LoVo (cell line): ENCODE measurements around the gene TLDC2.
"Not testable (repeated sequence)": the region's sequence is repeated elsewhere in the genome, so short reads cannot be mapped to it uniquely, and the experiment has no call there.

Source experiments
- DNase-seq: peaks from one replicate; pipeline ENCODE4 v3.0.0-alpha.2; 2016; ENCODE audit warnings: low spot score

TLDC2 gene

GRCh38 chr20:36871640-36872570 lies 4.0 kb upstream of the TLDC2 start:
- DNase-seq, result no peak

- no peak for DNase-seq
Measured at GRCh38 chr20:36872852-36873251, 3.1 kb upstream of the TLDC2 start.

GRCh38 chr20:36873498-36874189 lies 2.3 kb upstream of the TLDC2 start:
- no peak for DNase-seq

- DNase-seq, result not testable (repeated sequence)
Measured at GRCh38 chr20:36875093-36875492, 845 bp upstream of the TLDC2 start.

DNA sequence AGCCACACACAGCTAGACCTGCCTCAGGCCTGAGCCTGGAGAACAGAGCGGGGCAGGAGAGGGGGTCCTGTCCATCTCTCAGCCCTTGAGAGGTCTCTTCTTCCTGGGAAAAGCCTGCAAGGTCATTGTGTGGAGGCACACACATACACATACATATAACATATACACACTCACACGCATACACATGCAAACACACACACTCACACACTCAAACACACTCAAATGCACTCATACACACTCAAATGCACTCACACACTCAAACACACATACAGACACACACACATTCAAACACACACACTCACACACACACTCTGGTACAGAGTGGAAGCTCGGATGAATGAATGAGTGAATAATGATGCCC lies 515 bp downstream of the TLDC2 start:
- no peak for DNase-seq

DNA sequence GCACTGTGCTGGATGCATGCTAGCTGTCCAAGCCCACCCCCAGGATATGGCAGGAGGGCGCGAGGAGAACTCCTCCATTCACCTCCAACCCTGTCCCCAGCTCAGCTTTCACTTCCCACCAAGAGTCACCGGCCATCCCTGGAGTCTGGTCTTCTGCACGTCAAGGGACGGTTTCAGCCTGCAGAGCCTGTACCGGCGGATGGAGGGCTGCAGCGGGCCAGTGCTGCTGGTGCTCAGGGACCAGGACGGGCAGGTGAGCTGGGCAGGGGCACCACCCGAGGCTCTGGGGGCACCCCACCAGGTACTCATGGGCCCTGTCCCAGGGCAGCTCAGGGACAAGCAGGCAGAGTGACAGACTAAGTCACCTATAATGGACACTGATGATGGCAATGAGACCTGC lies 3.0 kb downstream of the TLDC2 start:
- DNase-seq, result no peak

GRCh38 chr20:36880741-36881250 lies 4.9 kb downstream of the TLDC2 start:
- DNase-seq, result no peak

DNA sequence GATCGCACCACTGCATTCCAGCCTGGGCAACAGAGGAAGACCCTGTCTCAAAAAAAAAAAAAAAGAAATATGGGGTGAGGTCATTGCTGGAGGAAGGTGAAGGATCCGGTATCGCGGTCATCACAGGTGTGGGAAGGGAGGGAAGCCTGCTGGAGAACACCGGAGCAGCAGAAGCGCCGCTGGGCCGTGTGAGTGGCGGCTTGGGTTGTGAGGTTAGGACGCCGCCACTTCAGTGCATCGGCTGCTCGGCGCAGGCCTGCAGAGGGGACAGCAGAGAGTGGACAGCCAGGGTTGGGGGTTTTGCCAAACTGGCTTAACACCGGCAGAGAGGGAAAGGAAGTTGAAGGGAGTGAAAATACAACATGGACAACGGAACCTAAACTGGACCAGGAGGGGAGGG lies 5.4 kb downstream of the TLDC2 start:
- no peak for DNase-seq

GRCh38 chr20:36881888-36882287 lies 6.0 kb downstream of the TLDC2 start:
- DNase-seq, result peak; percentile 23

- no peak for DNase-seq
Measured at GRCh38 chr20:36883977-36884535, 8.1 kb downstream of the TLDC2 start.

- DNase-seq, result no peak
Measured at GRCh38 chr20:36885356-36885755, 9.4 kb downstream of the TLDC2 start.

- DNase-seq, result peak; percentile 80
Measured at GRCh38 chr20:36886859-36887751, 11.2 kb downstream of the TLDC2 start.

DNA sequence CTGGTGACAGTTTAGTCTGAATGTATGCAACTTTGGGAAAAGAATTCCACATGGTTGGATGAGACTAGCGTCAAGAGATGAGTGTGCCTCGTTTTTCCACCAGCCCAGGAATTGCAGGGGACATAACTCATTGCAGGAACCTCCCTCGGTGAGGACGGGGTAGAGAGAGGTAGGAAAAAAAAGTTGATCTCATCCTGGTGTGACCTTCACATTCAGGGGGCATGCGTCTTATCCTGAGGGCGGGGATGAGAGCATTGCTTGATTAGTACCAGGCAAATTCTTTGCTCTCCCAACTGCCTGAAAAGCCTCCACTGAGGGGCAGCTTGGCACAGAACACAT lies 11.8 kb downstream of the TLDC2 start:
- no peak for DNase-seq

- DNase-seq, result no peak
Measured at GRCh38 chr20:36888880-36889516, 13.1 kb downstream of the TLDC2 start.

GRCh38 chr20:36890586-36890985 lies 14.6 kb downstream of the TLDC2 start:
- DNase-seq, result no peak

GRCh38 chr20:36891211-36891610 lies 15.3 kb downstream of the TLDC2 start:
- DNase-seq, result no peak

GRCh38 chr20:36893801-36894200 lies 17.9 kb downstream of the TLDC2 start:
- DNase-seq, result no peak

DNA sequence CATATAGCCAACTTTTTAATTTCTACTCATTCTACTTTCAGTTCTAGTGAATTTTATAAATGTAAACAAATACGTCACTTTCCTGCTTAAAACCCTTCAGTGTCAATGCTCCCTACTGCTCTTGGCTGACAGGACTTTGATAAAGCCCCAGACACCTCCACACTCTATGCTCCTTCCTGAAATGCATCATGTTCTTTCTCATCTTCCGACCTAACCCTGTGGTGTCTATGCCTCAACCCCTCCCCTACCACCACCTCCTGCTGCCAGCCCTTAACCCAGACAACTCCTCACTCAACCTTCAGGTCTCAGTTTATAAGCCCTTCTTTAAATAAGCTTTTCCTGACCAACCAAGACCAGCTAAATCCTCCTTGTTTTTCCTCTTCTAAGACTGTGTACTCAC lies 19.1 kb downstream of the TLDC2 start:
- DNase-seq, result no peak

DNA sequence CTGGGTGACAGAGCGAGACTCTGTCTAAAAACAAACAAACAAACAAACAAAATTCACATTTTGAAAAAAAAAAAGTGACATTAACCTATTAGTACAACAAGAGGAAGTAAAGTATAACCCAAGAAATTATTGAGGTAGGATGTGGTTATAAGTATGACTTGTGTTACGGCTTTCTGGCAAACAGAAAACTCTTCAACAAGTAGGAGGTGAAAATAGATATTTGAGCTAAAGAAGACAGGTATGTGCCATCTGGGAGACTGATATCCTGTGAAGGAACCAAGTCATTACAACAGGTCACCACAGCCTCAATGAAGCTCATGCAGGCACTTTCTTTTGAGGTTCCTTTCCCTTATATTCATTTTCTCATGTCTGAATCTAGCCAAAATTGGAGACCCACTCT lies 28.8 kb downstream of the TLDC2 start:
- DNase-seq, result no peak

GRCh38 chr20:36905566-36905965 lies 29.6 kb downstream of the TLDC2 start:
- DNase-seq, result not testable (repeated sequence)

DNA sequence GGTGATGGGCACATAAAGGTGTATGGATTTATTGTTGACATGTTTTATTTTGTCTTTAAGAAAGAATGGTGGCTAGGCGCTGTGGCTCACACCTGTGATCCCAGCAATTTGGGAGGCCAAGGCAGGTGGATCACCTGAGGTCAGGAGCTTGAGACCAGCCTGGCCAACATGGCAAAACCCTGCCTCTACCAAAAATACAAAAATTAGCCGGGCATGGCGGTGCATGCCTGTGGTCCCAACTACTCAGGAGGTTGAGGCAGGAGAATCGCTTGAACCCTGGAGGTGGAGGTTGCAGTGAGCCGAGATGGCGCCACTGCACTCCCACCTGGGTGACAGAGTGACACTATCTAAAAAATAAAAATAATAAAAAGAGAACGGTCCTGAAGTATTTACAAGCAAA lies 30.1 kb downstream of the TLDC2 start:
- DNase-seq, result not testable (repeated sequence)
